Daoy (cell line): ENCODE measurements around the gene DOC2B. TPM values are rescaled to one million over a fixed set of nuclear protein-coding genes. Genes with fewer than 3 reads are reported as not detected.
"Not testable (repeated sequence)": the region's sequence is repeated elsewhere in the genome, so short reads cannot be mapped to it uniquely, and the experiment has no call there.

Experiments used
- DNase-seq: peaks from one replicate; pipeline ENCODE4 v3.0.0-alpha.2; 2015; ENCODE audit warnings: low read depth
- total RNA-seq: library from RNA; depleted of rRNA; stranded (reverse); fragments of >200 nt; shearing (Covaris generic); gene quantifications from 2 replicates; pipeline ENCODE4 v1.2.3, GENCODE V29; 2014

DOC2B gene
- total RNA-seq, 1 experiment from 2014 or later: 8.5 TPM

- no peak for DNase-seq
These were observed 34.3 kb downstream of the DOC2B start for GRCh38 chr17:146983-147761.

GRCh38 chr17:146546-146945, 34.9 kb downstream of the DOC2B start:
- no peak for DNase-seq

DNA sequence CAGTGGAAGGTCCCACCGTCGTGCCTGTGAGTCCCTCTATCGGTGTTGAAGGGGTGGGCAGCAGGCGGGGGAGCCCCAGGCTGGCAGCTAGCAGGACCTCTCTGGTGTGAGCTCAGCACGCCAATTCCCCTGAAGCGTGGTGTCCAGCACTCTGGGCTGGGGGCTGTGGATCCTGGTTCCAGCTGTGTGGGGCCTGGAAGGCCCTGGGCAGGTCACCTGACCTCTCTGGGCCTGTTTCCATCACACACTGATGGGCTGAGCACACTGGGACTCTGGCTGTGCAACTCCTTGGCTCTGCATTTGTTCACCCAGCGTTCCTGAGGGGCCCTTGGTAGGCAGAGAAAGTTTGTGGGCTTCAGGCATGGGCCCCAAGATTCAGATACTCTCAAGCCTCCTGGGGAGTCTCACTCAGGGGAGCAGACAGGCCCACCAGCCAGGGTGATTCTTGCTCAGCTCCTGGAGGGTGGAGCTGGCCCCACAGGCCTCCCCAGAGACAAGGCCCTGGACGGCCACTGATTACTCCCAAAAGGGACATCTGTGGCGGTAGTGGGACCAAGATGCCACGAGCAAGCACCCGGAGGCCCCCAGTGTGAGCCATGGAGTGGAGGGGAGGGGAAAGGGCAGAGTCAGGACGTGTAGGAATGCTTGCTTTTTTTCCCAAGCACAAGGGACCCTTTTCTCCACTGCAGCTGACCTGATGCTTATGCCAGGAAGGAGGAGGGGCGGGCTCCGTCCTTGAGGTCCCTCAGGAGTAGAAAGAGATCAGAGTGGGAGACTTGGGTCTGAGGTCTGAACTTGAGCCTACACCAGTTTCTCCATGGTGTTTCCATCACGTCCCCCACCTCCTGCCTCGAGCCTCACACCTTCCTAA, 35.5 kb downstream of the DOC2B start:
- DNase-seq: no peak

DNA sequence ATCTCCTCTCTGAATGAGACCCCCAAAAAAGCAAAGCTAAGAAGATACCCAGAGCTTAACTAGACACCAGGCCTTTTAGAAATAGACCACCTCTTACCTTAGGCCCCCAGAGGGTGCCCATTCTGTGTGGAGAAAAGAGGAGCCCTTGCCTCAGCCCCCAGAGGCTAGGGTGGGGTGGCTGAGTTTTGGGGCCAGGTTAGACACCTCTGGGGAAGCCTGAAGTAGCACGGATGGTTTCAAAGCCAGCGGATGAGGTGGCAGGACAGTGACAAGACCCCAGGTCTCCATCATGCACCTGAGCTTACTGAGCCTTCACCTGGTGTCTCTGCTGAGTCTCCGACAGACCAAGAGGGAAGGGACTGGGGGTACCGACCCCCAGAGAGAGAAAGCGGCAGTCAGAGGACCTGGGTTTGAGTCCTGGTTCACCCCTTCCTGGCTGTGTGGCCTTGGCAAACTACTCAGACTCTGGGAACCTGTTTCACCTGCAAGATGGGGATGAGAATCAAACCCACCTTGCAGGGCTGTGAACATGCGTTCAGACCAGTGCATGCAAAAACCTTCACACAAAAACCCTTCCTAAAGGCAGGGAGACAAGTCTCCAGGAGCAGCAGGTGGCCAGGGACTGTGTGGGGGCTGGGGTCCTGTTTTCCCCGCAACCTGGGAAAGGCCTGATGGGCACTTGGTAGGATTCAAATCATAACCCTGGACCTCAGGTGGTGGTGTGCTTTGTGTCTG, 36.3 kb downstream of the DOC2B start:
- no peak for DNase-seq

DNA sequence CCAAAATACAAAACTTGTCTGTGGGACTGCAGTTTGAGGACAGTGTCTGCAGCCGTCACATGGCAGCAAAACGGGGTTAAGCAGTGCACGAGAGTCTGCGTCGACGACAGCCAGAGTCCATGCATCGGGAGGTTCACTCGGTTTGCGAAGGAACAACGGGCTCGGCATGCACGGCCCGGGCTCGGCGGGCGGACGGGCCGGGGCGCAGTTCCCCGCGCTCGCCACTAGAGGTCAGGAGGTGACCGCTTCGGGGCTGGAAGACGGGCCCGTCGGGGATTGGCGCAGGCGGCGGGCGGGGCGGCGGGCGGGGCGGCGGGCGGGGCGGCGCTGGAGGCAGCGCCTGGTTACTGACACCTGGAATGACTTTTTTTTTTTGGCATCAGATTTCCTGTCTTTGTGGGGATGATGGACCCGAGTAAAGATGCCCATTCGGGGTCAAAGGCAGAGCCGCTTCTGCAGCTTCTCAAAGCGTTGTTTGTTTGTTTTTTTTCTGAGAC, 37.6 kb downstream of the DOC2B start:
- peak; percentile 85 for DNase-seq

DNA sequence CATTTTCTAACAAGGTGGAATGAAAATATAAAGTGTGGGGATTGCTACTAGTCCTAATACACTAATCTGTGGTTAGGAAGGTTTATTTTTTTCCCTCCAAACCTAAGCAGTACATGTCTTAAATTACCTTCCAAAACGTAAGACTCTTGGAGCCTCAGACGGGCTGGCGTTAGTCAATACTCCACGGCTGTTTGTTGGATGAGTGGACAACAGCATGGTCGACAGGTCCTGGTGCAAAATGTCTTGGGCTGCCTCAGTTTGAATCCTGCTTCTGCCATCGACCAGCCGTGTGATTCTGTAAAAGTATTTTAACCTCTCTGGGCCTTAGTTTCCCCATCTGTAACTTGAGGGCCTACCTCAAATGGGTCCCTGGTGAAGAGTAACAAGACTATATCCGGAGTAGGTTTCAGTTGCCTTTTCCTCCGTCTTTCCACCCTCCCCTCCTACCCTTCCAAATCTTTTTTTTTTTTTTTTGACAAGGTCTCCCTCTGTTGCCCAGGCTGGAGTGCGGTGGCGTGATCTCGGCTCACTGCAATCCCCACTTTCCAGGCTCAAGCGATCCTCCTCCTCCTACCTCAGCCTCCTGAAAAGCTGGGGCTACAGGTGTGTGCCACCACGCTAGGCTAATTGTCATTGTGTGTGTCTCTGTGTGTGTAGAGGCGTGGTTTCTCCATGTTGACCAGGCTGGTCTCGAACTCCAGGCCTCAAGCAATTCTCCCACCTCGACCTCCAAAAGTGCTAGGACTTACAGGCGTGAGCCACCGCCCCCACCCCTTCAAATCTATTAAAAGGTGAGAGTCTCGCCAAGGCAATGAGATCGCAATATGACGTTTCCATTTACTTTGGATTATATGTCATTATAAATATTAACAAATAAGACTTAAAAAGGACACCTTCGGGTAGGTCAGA, 38.3 kb downstream of the DOC2B start:
- DNase-seq: no peak

GRCh38 chr17:142102-142661, 39.3 kb downstream of the DOC2B start:
- DNase-seq: peak; percentile 37

GRCh38 chr17:139401-140205, 41.8 kb downstream of the DOC2B start:
- not testable (repeated sequence) for DNase-seq

GRCh38 chr17:137166-137807, 44.2 kb downstream of the DOC2B start, which contains the start of gene SCGB1C2:
SCGB1C2 (plus strand) TSS chr17:137569; CDS start chr17:137591, 22 bp downstream.
- DNase-seq: not testable (repeated sequence)

DNA sequence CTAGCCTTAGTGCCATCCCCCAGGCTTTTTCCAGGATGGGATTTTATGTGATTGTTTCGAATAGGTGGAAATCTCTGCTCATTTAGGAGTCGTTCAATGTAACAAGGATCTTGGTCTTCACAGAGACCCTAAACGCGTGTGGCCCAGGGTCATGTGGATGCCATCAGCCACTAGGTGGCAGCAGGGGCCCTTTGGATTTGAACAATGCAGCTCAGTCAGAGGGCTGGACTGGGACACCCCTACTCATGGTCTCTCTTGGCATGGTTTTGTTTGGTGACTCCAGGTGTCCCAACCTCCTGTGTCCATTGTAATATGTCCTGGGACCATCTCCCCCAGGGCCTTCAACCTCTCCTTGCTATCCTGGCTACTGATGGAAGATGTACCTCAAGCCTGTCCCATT, 44.9 kb downstream of the DOC2B start:
- DNase-seq: not testable (repeated sequence)

DNA sequence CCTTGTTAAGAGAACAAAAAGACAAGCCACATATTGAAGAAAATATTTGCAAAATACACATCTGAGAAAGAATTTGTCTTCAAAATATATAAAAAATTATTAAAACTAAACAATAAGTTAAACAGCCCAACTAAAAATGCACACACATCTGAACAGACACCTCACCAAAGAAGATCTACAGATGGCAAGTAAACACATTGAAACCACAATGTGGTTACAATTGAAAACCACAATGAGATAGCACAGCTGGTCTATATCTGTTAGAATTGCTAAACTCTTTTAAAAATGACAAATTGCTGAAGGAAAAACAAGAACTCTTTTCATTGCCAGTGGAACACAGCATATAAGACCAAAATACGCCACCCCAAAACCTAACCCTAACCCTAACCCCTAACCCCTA, 45.6 kb downstream of the DOC2B start:
- not testable (repeated sequence) for DNase-seq

DNA sequence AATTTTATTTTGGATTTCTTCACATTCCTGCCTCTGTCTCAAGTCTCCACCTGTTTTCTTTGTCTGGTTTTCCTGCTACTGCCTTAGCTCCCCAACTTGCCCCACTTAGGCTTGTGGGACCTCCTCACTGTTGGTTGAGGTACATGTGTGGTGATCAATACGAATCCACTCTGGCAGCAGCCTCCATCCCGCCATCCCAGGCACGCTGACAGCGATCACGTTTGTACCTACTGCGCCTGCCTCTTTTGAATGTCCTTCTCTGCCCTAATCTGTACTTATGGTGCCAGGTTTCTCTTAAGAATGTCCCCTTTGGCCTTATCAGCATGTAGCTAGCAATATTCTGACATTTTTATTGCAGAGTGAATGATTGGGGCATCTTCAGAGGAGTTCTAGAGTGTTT, 46.4 kb downstream of the DOC2B start:
- DNase-seq: not testable (repeated sequence)

DNA sequence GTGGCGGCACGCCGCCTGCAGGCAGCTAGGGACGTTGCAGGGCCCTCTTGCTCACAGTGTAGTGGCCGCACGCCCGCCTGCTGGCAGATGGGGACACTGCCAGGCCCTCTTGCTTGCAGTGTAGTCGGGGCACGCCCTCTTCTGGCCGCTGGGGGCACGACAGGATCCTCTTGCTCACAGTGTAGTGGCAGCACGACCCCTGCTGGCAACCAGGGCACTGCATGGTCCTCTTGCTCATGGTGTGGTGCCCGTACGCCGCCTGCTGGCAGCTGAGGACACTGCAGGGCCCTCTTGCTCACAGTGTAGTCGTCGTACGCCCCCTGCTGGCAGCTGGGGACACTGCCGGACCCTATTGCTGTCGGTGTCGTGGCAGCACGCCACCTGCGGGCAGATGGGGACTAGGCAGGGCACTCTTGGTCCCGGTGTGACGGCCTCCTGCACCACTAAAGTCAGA, 47.1 kb downstream of the DOC2B start:
- DNase-seq: not testable (repeated sequence)

DNA sequence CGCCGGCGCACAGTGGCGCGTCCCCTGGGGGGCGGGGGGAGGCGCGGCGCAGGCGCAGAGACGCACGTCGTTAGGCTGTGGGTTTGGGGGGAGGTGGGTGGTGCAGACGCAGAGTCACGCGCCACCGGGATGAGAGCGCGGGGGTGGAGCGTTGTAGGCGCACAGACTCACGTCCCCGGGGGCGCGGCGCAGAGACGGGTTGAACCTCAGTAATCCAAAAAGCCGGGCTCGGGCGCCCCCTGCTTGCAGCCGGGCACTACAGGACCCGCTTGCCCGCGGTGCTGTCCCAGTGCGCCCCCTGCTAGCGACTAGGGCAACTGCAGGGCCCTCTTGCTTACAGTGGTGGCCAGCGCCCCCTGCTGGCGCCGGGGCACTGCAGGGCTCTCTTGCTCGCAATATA, 47.5 kb downstream of the DOC2B start:
- not testable (repeated sequence) for DNase-seq

GRCh38 chr17:118339-118917, 63.0 kb downstream of the DOC2B start:
- peak; percentile 28 for DNase-seq

DNA sequence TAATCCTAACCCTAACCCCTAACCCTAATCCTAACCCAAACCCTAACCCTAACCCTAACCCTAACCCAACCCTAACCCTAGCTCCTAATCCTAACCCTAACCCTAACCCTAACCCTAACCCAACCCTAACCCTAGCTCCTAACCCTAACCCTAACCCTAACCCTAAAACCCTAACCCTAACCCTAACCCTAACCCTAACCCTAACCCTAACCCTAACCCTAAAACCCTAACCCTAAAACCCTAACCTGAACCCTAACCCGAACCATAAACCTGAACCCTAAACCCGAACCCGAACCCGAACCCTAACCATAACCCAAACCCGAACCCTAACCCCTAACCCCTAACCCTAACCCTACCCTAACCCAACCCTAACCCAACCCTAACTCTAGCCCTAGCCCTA, 68.3 kb downstream of the DOC2B start:
- DNase-seq: not testable (repeated sequence)
